ENCODE results near the gene SCMH1.

Gene SCMH1

GRCh38 chr1:41241749-41242341, at the start of gene SCMH1:
Gene SCMH1, minus strand, starts transcription at chr1:41242306. Its CDS starts 56,173 bp downstream, at chr1:41186133.
- peak in 27 of 58 donors; percentile 13 to 60 (median 32) for DNase-seq

GRCh38 chr1:41291195-41291594, 49.1 kb upstream of the SCMH1 start:
- no peak for DNase-seq

- DNase-seq: no peak
Observed at GRCh38 chr1:41289196-41289595, 47.1 kb upstream of the SCMH1 start.

GRCh38 chr1:41286992-41287391, 44.9 kb upstream of the SCMH1 start:
- no peak for DNase-seq

GRCh38 chr1:41286486-41286885, 44.4 kb upstream of the SCMH1 start:
- peak in 1 of 58 donors; percentile 19 for DNase-seq

GRCh38 chr1:41285818-41286217, 43.7 kb upstream of the SCMH1 start:
- DNase-seq: no peak

GRCh38 chr1:41284121-41284520, 42.0 kb upstream of the SCMH1 start:
- no peak for DNase-seq

GRCh38 chr1:41282679-41283317, 40.7 kb upstream of the SCMH1 start:
- DNase-seq: peak in 14 of 58 donors; percentile 6 to 52 (median 20)

GRCh38 chr1:41281334-41281733, 39.2 kb upstream of the SCMH1 start:
- no peak for DNase-seq

GRCh38 chr1:41280202-41281032, 38.3 kb upstream of the SCMH1 start:
- peak in 2 of 58 donors; percentile 16 to 33 for DNase-seq

- DNase-seq: no peak
Observed at GRCh38 chr1:41278076-41278475, 36.0 kb upstream of the SCMH1 start.

GRCh38 chr1:41277371-41277975, 35.4 kb upstream of the SCMH1 start:
- DNase-seq: no peak

GRCh38 chr1:41275831-41276230, 33.7 kb upstream of the SCMH1 start:
- no peak for DNase-seq

- DNase-seq: peak in 10 of 58 donors; percentile 6 to 40 (median 24)
Observed at GRCh38 chr1:41274752-41275545, 32.8 kb upstream of the SCMH1 start.

GRCh38 chr1:41272601-41273000, 30.5 kb upstream of the SCMH1 start:
- DNase-seq: no peak

GRCh38 chr1:41268154-41268770, 26.2 kb upstream of the SCMH1 start:
- DNase-seq: peak in 55 of 58 donors; percentile 17 to 85 (median 60)

GRCh38 chr1:41261926-41262618, 20.0 kb upstream of the SCMH1 start:
- no peak for DNase-seq

GRCh38 chr1:41260768-41261167, 18.7 kb upstream of the SCMH1 start:
- no peak for DNase-seq

GRCh38 chr1:41259221-41259620, 17.1 kb upstream of the SCMH1 start:
- DNase-seq: no peak

GRCh38 chr1:41255978-41256377, 13.9 kb upstream of the SCMH1 start:
- DNase-seq: no peak
